HEK293 (cell line): Measurements from ENCODE around the gene STIM1.

Source experiments
- CTCF ChIA-PET: fragments of 350-600 bp; formaldehyde crosslinking; extraction: SDS; loops from one replicate; lab custom pipeline; 2021; ENCODE audit warnings: antibody characterized with exemption; lab: Yijun Ruan, JAX
- POLR2A ChIA-PET: fragments of 300-600 bp; formaldehyde crosslinking; extraction: SDS; loops from one replicate; lab custom pipeline; 2020; ENCODE audit warnings: antibody characterized with exemption, inconsistent platforms; lab: Yijun Ruan, JAX
- H3K27ac ChIP-seq: fragments of 200-500 bp; sonication (Bioruptor generic); 2 replicates; pipeline ENCODE4 v1.5.1; 2014; ENCODE audit warnings: low read depth, low read length, control low read depth, inconsistent platforms; ENCODE audit errors: extremely low read depth
- H3K36me3 ChIP-seq, 2 experiments: fragments of 200-500 bp in 1 of 2; sonication (Bioruptor generic) in 1 of 2; 1 replicate in 1 of 2; 2 replicates in 1 of 2; pipeline ENCODE4 v1.5.1; 2014 to 2017; ENCODE audit warnings: inconsistent platforms in 2 of 2, low read length in 2 of 2; ENCODE audit not compliant: control insufficient read depth in 2 of 2, insufficient read depth in 1 of 2
- H3K4me1 ChIP-seq: fragments of 200-500 bp; sonication (Bioruptor generic); 2 replicates; pipeline ENCODE4 v1.5.1; 2014; ENCODE audit warnings: mild to moderate bottlenecking, low read length, inconsistent platforms; ENCODE audit not compliant: control insufficient read depth, insufficient read depth
- H3K4me3 ChIP-seq: 2 replicates; pipeline ENCODE4 v1.5.1; 2011; ENCODE audit warnings: low read depth, mild to moderate bottlenecking, control low read depth, low read length, moderate library complexity
- H3K9me3 ChIP-seq: fragments of 200-500 bp; sonication (Bioruptor generic); 2 replicates; pipeline ENCODE4 v1.5.1; 2014; ENCODE audit warnings: low read depth, low read length, inconsistent platforms; ENCODE audit not compliant: control insufficient read depth, insufficient read depth
- BCL11B ChIP-seq: fragments of 450-650 bp; formaldehyde crosslinking; IDR thresholded peaks from 2 replicates; pipeline ENCODE4 v1.5.1; 2016; ENCODE audit warnings: low read depth, missing biosample characterization, missing genetic modification characterization
- GLIS1 ChIP-seq: fragments of 450-650 bp; formaldehyde crosslinking; IDR thresholded peaks from 2 replicates; pipeline ENCODE4 v1.5.1; 2016; ENCODE audit warnings: missing biosample characterization, missing genetic modification characterization
- GLIS2 ChIP-seq: fragments of 450-650 bp; formaldehyde crosslinking; IDR thresholded peaks from 2 replicates; pipeline ENCODE4 v1.5.1; 2016; ENCODE audit warnings: missing biosample characterization, missing genetic modification characterization
- OSR2 ChIP-seq: fragments of 450-650 bp; formaldehyde crosslinking; IDR thresholded peaks from 2 replicates; pipeline ENCODE4 v1.5.1; 2016; ENCODE audit warnings: missing biosample characterization, missing genetic modification characterization
- SP3 ChIP-seq: fragments of 450-650 bp; formaldehyde crosslinking; IDR thresholded peaks from 2 replicates; pipeline ENCODE4 v1.5.1; 2016; ENCODE audit warnings: missing biosample characterization, missing genetic modification characterization
- TRIM28 ChIP-seq: IDR thresholded peaks from 2 replicates; pipeline ENCODE4 v1.6.1; 2011; ENCODE audit warnings: low read length, control low read depth, borderline replicate concordance
- ZBTB48 ChIP-seq: fragments of 450-650 bp; formaldehyde crosslinking; IDR thresholded peaks from 2 replicates; pipeline ENCODE4 v1.5.1; 2016; ENCODE audit warnings: missing biosample characterization, missing genetic modification characterization
- ZBTB8A ChIP-seq: fragments of 450-650 bp; formaldehyde crosslinking; IDR thresholded peaks from 2 replicates; pipeline ENCODE4 v1.5.1; 2016; ENCODE audit warnings: missing biosample characterization, missing genetic modification characterization
- ZNF132 ChIP-seq: fragments of 450-650 bp; formaldehyde crosslinking; IDR thresholded peaks from 2 replicates; pipeline ENCODE4 v1.5.1; 2017; ENCODE audit warnings: missing biosample characterization, missing genetic modification characterization, borderline replicate concordance
- ZNF174 ChIP-seq: fragments of 450-650 bp; formaldehyde crosslinking; IDR thresholded peaks from 2 replicates; pipeline ENCODE4 v1.5.0; 2017; ENCODE audit warnings: missing biosample characterization, mild to moderate bottlenecking, missing genetic modification characterization
- ZNF24 ChIP-seq: fragments of 450-650 bp; formaldehyde crosslinking; IDR thresholded peaks from 2 replicates; pipeline ENCODE4 v1.5.1; 2016; ENCODE audit warnings: missing biosample characterization, missing genetic modification characterization
- ZNF274 ChIP-seq, 2 experiments: fragments of 200-500 bp in 1 of 2; fragments of 450-650 bp in 1 of 2; sonication (Bioruptor generic) in 1 of 2; formaldehyde crosslinking in 1 of 2; IDR thresholded peaks; 2 replicates each; pipeline versions ENCODE4 v1.5.1 to v1.6.1; 2014 to 2016; ENCODE audit warnings: borderline replicate concordance in 1 of 2, inconsistent platforms in 1 of 2, low read length in 1 of 2, missing biosample characterization in 1 of 2, missing genetic modification characterization in 1 of 2
- ZNF416 ChIP-seq: fragments of 450-650 bp; formaldehyde crosslinking; IDR thresholded peaks from 2 replicates; pipeline ENCODE4 v1.5.1; 2016; ENCODE audit warnings: missing biosample characterization, missing genetic modification characterization
- ZNF433 ChIP-seq: fragments of 450-650 bp; formaldehyde crosslinking; IDR thresholded peaks from 2 replicates; pipeline ENCODE4 v1.5.1; 2016; ENCODE audit warnings: missing biosample characterization, missing genetic modification characterization, low read depth
- ZNF530 ChIP-seq: fragments of 450-650 bp; formaldehyde crosslinking; IDR thresholded peaks from 2 replicates; pipeline ENCODE4 v1.5.1; 2016; ENCODE audit warnings: low read depth, missing biosample characterization, missing genetic modification characterization
- ZNF561 ChIP-seq: fragments of 450-650 bp; IDR thresholded peaks from 2 replicates; pipeline ENCODE4 v1.5.1; 2018; ENCODE audit warnings: missing biosample characterization, missing genetic modification characterization, borderline replicate concordance
- ZNF621 ChIP-seq: fragments of 450-650 bp; formaldehyde crosslinking; IDR thresholded peaks from 2 replicates; pipeline ENCODE4 v1.5.1; 2017; ENCODE audit warnings: missing biosample characterization, missing genetic modification characterization
- TF ChIP-seq, protein P1 (sequence below): fragments of 450-650 bp; IDR thresholded peaks from 2 replicates; pipeline ENCODE4 v1.5.1; 2018; ENCODE audit warnings: missing biosample characterization, missing genetic modification characterization
- TF ChIP-seq, protein P2 (sequence below): fragments of 450-650 bp; formaldehyde crosslinking; IDR thresholded peaks from 2 replicates; pipeline ENCODE4 v1.5.1; 2016; ENCODE audit warnings: missing biosample characterization, missing genetic modification characterization, low read depth

The STIM1 gene

DNA sequence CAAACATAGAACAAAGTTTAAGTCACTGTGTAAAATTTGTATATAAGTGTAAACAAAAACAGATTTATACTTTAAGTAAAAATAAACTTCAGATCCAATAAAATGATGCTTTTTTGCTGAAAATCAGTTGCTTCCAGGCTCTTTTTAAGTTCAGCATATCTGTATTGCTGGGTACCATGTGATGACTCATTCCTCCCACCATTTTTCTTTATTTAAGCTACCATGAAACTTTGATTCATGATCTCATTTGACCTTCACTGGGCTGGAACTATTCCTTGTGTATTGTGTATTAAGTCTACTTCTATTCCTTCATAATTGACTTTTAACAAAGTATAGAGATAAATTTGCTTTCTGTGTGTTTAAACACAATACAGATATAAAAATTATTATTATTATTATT, 192.9 kb downstream of the STIM1 start:
- POLR2A ChIA-PET, result interaction anchor here (1.0 kb wide), 1 partner anchor 391 kb away, joined by 3 read pairs; no protein-coding TSS in a partner anchor
- no peak for TF ChIP-seq ZNF530 (tag by site-specific recombination)
- TF ChIP-seq, protein P1, sequence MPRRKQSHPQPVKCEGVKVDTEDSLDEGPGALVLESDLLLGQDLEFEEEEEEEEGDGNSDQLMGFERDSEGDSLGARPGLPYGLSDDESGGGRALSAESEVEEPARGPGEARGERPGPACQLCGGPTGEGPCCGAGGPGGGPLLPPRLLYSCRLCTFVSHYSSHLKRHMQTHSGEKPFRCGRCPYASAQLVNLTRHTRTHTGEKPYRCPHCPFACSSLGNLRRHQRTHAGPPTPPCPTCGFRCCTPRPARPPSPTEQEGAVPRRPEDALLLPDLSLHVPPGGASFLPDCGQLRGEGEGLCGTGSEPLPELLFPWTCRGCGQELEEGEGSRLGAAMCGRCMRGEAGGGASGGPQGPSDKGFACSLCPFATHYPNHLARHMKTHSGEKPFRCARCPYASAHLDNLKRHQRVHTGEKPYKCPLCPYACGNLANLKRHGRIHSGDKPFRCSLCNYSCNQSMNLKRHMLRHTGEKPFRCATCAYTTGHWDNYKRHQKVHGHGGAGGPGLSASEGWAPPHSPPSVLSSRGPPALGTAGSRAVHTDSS (tag by site-specific recombination), result no peak
- TF ChIP-seq GLIS1, result no peak
- TF ChIP-seq TRIM28, result no peak
- TF ChIP-seq ZBTB48 (tag by site-specific recombination), result no peak
- no peak for TF ChIP-seq ZNF416
- no peak for TF ChIP-seq ZNF174 (tag by site-specific recombination)
- no peak for TF ChIP-seq ZNF274 (IDR thresholded peaks at IDR 0.05; ENCODE audit: low read length)
- no peak for TF ChIP-seq ZNF274 (tag by site-specific recombination; IDR thresholded peaks at IDR 0.05; ENCODE audit: borderline replicate concordance)
- no peak for TF ChIP-seq GLIS2 (tag by site-specific recombination)
- no peak for TF ChIP-seq ZBTB8A (tag by site-specific recombination)
- TF ChIP-seq ZNF561 (tag by site-specific recombination), result no peak
- TF ChIP-seq ZNF433 (tag by site-specific recombination), result no peak

DNA sequence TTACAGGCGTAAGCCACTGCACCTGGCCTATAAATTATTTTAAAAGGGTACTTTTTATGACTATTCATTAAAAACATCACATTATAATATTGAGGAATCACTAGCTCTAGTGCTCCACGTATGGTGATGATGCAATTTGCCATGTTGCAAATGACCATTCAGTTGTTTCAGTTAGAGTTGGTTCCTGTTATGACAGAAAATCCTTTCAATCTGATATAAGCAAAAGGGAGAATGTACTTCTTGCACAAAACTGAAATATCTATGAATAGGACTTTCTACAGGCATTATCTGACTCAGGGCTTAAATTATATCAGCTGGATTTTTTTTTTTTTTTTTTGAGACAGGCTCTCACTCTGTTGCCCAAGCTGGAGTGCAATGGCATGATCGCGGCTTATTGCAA, 193.5 kb downstream of the STIM1 start:
- Histone ChIP-seq H3K4me3 (no peak overlapping the region), H3K9me3 (no peaks in the 10 kb centered on the region), H3K36me3 (no peaks in the 10 kb centered on the region), H3K4me1 (no peaks in the 10 kb centered on the region), H3K27ac (no peak overlapping the region)
- no peak for TF ChIP-seq SP3
- no peak for TF ChIP-seq BCL11B (tag by site-specific recombination)
- TF ChIP-seq ZNF621 (tag by site-specific recombination), result no peak
- ChIA-PET POLR2A (interaction anchor here (0.6 to 1.0 kb wide), 2 partner anchors 184 to 391 kb away, joined by 3 read pairs; no protein-coding TSS in a partner anchor), CTCF (interaction anchor here (0.6 to 1.2 kb wide), 4 partner anchors 23 to 240 kb away, joined by 3 to 7 read pairs (median 4); no protein-coding TSS in a partner anchor)

More for the DNA sequence above, 192.9 kb downstream of the STIM1 start:
- Histone ChIP-seq H3K36me3 (no peaks in the 10 kb centered on the region), H3K4me3 (no peak overlapping the region), H3K27ac (no peak overlapping the region), H3K9me3 (no peaks in the 10 kb centered on the region), H3K4me1 (no peaks in the 10 kb centered on the region)
- CTCF ChIA-PET, result interaction anchor here (1.1 to 1.2 kb wide), 2 partner anchors 25 to 198 kb away, joined by 4 to 7 read pairs; no protein-coding TSS in a partner anchor

DNA sequence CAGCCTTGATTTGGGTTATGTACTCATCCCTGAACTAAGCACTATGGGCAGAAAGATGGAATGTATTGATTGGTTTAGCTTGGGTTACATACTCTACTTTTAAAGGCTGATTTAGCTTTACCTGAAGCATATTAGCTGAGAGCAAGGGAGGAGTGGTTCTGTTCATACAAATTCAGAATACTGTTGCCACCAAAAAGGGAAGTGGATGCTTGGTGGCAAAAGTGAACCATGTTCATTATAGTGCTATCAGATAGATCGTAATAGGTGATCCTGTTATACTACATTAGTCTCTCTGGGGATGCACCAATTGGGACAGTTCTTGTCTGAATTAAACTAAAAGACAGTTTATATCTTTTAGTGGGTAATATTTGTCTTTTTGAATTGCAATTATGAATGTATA, 194.7 kb downstream of the STIM1 start:
- no peaks in the 10 kb centered on the region for H3K9me3 ChIP-seq
- no peak overlapping the region for H3K27ac ChIP-seq
- ChIA-PET POLR2A (no interaction called here), CTCF (interaction anchor here (0.5 to 1.1 kb wide), 3 partner anchors 22 to 207 kb away, joined by 3 to 5 read pairs (median 3); no protein-coding TSS in a partner anchor)
- no peaks in the 10 kb centered on the region for H3K4me1 ChIP-seq
- no peaks in the 10 kb centered on the region for H3K36me3 ChIP-seq
- TF ChIP-seq ZNF24 (tag by site-specific recombination) (no peak), ZNF132 (tag by site-specific recombination) (no peak), OSR2 (no peak)
- TF ChIP-seq, protein P2, sequence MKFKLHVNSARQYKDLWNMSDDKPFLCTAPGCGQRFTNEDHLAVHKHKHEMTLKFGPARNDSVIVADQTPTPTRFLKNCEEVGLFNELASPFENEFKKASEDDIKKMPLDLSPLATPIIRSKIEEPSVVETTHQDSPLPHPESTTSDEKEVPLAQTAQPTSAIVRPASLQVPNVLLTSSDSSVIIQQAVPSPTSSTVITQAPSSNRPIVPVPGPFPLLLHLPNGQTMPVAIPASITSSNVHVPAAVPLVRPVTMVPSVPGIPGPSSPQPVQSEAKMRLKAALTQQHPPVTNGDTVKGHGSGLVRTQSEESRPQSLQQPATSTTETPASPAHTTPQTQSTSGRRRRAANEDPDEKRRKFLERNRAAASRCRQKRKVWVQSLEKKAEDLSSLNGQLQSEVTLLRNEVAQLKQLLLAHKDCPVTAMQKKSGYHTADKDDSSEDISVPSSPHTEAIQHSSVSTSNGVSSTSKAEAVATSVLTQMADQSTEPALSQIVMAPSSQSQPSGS (tag by site-specific recombination), result no peak
- H3K4me3 ChIP-seq, result no peak overlapping the region
